ENCODE measurements around the gene CCL3. TPM values are rescaled to one million over a fixed set of nuclear protein-coding genes. Genes with fewer than 3 reads are reported as not detected.

Gene CCL3
- total RNA-seq (10 to 100 TPM in 3 of 5 experiments, 1 to 10 TPM in 2; 1.6 to 72.5 (median 44.0) TPM), polyA plus RNA-seq (not detected), total RNA-seq (0.40 reads per million)

DNA sequence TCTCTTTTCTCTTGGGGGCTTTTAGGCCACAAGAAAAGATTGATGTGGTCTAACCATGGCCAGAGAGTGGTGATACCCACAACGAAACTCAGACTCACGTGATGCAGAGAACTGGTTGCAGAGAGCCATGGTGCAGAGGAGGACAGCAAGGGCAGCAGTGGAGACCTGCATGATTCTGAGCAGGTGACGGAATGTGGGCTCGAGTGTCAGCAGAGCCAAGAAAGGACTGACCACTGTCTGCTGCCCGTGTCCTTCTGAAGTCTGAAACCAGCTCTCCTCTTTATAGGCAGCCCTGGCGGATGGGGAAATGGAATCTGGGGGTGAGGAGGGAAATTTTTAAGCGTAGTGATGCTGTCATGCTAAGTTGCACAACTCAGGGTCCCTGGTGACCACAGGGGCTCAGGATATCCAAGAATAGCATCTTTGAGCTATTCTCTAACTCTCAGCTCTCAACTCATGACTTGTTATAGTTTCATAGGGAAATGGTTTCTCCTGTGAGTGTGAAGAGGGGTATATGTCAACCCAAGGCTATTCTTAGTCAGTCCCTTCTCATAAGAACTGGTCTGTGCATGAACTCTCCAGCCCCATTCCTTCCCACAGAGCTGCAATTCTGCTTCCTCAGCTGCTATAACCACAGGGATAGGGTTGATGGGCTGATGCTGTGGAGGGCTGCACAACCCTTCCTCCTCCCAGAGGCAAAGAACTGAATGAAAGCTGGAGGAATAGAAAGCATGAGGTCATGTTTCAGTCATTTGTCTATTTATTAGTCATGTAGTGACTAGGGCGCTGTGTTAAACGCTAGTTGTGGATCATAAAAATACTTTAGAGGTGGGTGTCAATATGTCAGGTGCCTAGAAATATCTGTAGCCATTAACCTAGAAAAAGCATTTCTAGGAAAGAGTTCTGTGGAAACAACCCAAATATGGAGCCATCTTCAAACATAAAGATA is at the start of gene CCL3:
Gene CCL3, minus strand, starts transcription at position 256 of the 949 bp plus-strand sequence. Its CDS starts 85 bp downstream, at position 171.
- Mint-ChIP-seq H3K36me3 (no peaks in the 10 kb centered on the region), H3K4me3 (peak within 1 kb of the TSS in 2 of 10 donors; percentile 8 to 43), H3K27ac (peak within 1 kb of the TSS in 2 of 9 donors; percentile 60 to 69), H3K9me3 (peaks cover 0 to 3% (median 0%) of the 10 kb centered on the region in 11 donors), H3K4me1 (peaks cover 0 to 36% (median 0%) of the 10 kb centered on the region in 7 donors), H3K27me3 (peaks cover 13 to 49% (median 26%) of the 10 kb centered on the region in 5 donors)
- DNase-seq = peak in 1 of 9 donors; percentile 50
- Histone ChIP-seq H3K9me3 (ENCODE audit: control insufficient read depth in 2 of 3, low read length in 3 of 3) (no peaks in the 10 kb centered on the region), H3K36me3 (ENCODE audit: control insufficient read depth in 2 of 3, insufficient read depth in 3 of 3, low read length in 3 of 3) (no peaks in the 10 kb centered on the region), H3K27ac (ENCODE audit: low read depth, low read length) (no peak within 1 kb of the TSS), H3K4me3 (ENCODE audit: low read length) (no peak within 1 kb of the TSS), H3K4me1 (ENCODE audit: control insufficient read depth in 2 of 2, insufficient read depth in 2 of 2, low read length in 2 of 2) (peaks cover 0 to 39% of the 10 kb centered on the region in 2 donors), H3K27me3 (ENCODE audit: control insufficient read depth in 2 of 2, insufficient read depth in 2 of 2, low read length in 2 of 2) (no peaks in the 10 kb centered on the region)
- ATAC-seq = peak; percentile 76
- ChIA-PET CTCF (no interaction called here), POLR2A (no interaction called here)
- intact Hi-C loops (cut with micrococcal nuclease) = loop anchor here in 1 of 2 donors (1.0 kb wide), 1 partner anchor 8 kb away; no protein-coding TSS in a partner anchor

DNA sequence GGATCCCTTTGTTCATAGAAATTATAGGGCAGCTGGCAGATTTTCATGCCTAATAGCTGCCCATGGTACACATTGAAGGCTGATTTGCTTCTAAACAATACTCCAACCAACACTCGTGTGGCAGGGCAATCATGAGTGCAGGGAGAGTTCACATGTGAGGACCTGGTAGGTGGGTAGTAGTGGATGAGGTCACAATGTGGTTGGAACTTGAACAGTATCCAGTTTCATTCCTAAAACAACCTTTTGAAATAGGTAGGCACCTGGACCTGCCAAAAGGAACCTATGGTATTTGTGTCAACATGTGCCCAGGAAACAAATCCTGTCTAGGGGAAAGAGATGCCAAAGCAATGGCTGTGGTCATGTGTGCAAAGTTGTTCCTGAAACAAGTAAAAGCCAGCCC is 46.5 kb upstream of the CCL3 start:
- CTCF ChIA-PET = interaction anchor here (0.6 kb wide), 1 partner anchor 12 kb away, joined by 4 read pairs; no protein-coding TSS in a partner anchor

DNA sequence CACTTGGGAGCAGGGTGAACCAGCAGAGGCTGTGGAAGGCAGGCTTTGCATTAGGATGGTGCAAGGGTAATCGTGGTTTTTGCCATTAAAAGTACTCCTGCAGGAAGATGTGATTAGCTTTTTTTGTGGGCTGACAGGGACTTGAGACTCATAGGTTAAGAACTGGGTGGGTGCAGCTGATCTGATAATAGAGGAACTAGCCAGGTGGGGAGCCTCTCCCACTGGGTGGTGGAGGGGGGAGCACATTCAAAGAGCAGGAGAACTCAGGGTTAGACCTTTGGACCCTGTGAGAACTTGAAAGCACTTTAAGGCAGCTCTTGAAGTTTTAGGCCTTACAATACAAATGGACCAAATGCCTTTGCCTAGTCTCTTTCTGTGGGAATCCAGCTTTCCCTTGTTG is 46.1 kb upstream of the CCL3 start:
- no peaks in the 10 kb centered on the region for H3K4me1 ChIP-seq (ENCODE audit: control insufficient read depth in 2 of 2, insufficient read depth in 2 of 2, low read length in 2 of 2)

More for the DNA sequence above, 46.5 kb upstream of the CCL3 start:
- Mint-ChIP-seq H3K27ac (no peak overlapping the region), H3K4me1 (peaks cover 0 to 3% (median 0%) of the 10 kb centered on the region in 7 donors), H3K36me3 (no peaks in the 10 kb centered on the region), H3K4me3 (no peak overlapping the region), H3K9me3 (peaks cover 0 to 2% (median 0%) of the 10 kb centered on the region in 11 donors), H3K27me3 (peaks cover 0 to 42% (median 12%) of the 10 kb centered on the region in 5 donors)
- POLR2A ChIA-PET = no interaction called here
- H3K4me1 ChIP-seq (ENCODE audit: control insufficient read depth in 2 of 2, insufficient read depth in 2 of 2, low read length in 2 of 2) = no peaks in the 10 kb centered on the region
- intact Hi-C loops (cut with micrococcal nuclease) = no loop called here
- H3K4me3 ChIP-seq (ENCODE audit: low read length) = no peak overlapping the region
- H3K27me3 ChIP-seq (ENCODE audit: control insufficient read depth in 2 of 2, insufficient read depth in 2 of 2, low read length in 2 of 2) = no peaks in the 10 kb centered on the region
- no peak for DNase-seq
- H3K36me3 ChIP-seq (ENCODE audit: control insufficient read depth in 2 of 3, insufficient read depth in 3 of 3, low read length in 3 of 3) = no peaks in the 10 kb centered on the region
- no peaks in the 10 kb centered on the region for H3K9me3 ChIP-seq (ENCODE audit: control insufficient read depth in 2 of 3, low read length in 3 of 3)
- ATAC-seq = no peak
- H3K27ac ChIP-seq (ENCODE audit: low read depth, low read length) = no peak overlapping the region

DNA sequence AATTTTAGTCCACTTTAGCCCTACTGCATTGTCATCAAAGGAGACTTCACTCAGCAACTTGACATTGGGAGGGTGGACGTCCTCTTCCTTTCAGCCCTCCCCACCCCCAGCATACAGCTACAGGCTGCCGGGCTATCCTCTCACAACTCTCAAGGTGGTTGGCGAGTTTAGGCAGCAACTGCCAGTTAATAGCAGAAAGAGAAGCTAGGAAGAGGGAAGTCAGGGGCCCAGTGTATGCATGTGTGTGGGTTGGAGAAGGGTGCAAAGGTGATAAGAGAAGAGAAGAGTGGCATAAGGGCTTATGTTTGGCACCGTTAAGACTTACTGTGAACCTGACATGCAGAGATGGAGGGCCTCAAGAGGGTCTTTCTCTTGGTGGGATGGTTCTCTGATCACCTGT is 45.5 kb upstream of the CCL3 start:
- Mint-ChIP-seq H3K4me3 (no peak overlapping the region), H3K27ac (no peak overlapping the region), H3K9me3 (peaks cover 0 to 2% (median 0%) of the 10 kb centered on the region in 11 donors), H3K4me1 (peaks cover 0 to 3% (median 0%) of the 10 kb centered on the region in 7 donors), H3K36me3 (no peaks in the 10 kb centered on the region), H3K27me3 (peaks cover 0 to 43% (median 14%) of the 10 kb centered on the region in 5 donors)
- Histone ChIP-seq H3K9me3 (ENCODE audit: control insufficient read depth in 2 of 3, low read length in 3 of 3) (no peaks in the 10 kb centered on the region), H3K4me3 (ENCODE audit: low read length) (no peak overlapping the region), H3K4me1 (ENCODE audit: control insufficient read depth in 2 of 2, insufficient read depth in 2 of 2, low read length in 2 of 2) (no peaks in the 10 kb centered on the region), H3K27ac (ENCODE audit: low read depth, low read length) (no peak overlapping the region), H3K27me3 (ENCODE audit: control insufficient read depth in 2 of 2, insufficient read depth in 2 of 2, low read length in 2 of 2) (no peaks in the 10 kb centered on the region), H3K36me3 (ENCODE audit: control insufficient read depth in 2 of 3, insufficient read depth in 3 of 3, low read length in 3 of 3) (no peaks in the 10 kb centered on the region)
- intact Hi-C loops (cut with micrococcal nuclease) = no loop called here
- ATAC-seq (no peak), DNase-seq (no peak)
- ChIA-PET POLR2A (no interaction called here), CTCF (interaction anchor here (0.6 kb wide), 1 partner anchor 358 kb away, joined by 5 read pairs; no protein-coding TSS in a partner anchor)

More for the DNA sequence above, 46.1 kb upstream of the CCL3 start:
- no peak overlapping the region for H3K4me3 Mint-ChIP-seq
- peaks cover 0 to 2% (median 0%) of the 10 kb centered on the region in 11 donors for H3K9me3 Mint-ChIP-seq
- intact Hi-C loops (cut with micrococcal nuclease) = no loop called here
- Histone ChIP-seq H3K27me3 (ENCODE audit: control insufficient read depth in 2 of 2, insufficient read depth in 2 of 2, low read length in 2 of 2) (no peaks in the 10 kb centered on the region), H3K9me3 (ENCODE audit: control insufficient read depth in 2 of 3, low read length in 3 of 3) (no peaks in the 10 kb centered on the region), H3K36me3 (ENCODE audit: control insufficient read depth in 2 of 3, insufficient read depth in 3 of 3, low read length in 3 of 3) (no peaks in the 10 kb centered on the region), H3K4me3 (ENCODE audit: low read length) (no peak overlapping the region), H3K27ac (ENCODE audit: low read depth, low read length) (no peak overlapping the region)
- peaks cover 0 to 43% (median 12%) of the 10 kb centered on the region in 5 donors for H3K27me3 Mint-ChIP-seq
- no peaks in the 10 kb centered on the region for H3K36me3 Mint-ChIP-seq
- no peak overlapping the region for H3K27ac Mint-ChIP-seq
- peaks cover 0 to 3% (median 0%) of the 10 kb centered on the region in 7 donors for H3K4me1 Mint-ChIP-seq
- CTCF ChIA-PET = interaction anchor here (0.6 kb wide), 1 partner anchor 12 kb away, joined by 4 read pairs; no protein-coding TSS in a partner anchor
- ATAC-seq = no peak
- POLR2A ChIA-PET = no interaction called here
- DNase-seq = no peak

DNA sequence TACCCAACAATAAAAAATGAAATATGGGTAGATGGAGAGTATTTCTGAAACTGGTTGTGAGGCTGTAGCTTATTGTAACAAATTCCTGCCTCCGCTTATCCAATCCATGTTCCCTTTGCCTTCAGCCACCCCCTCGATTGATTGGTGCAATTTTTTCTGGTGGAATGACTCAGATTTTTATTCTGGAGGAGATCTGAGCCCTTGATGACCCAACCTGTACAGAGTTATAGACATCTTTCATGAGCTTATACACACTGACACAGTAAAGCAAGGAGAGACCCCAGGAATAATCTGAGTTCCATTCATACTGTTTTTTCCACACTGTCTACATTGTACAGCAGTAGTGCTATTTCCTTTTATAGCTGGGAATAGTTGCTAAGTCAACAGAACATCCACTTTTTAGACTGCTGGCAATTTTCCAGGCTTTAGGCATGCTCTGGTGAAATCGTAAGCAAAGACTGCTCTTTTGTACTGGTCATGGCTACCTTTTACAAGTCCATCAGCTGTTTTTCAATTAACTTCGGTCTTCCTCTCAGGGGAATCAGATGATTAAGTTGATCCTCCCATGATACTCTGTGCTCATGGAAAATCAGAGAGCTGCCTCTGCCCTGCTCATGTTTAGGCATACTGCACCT is 43.8 kb upstream of the CCL3 start:
- H3K4me3 Mint-ChIP-seq = no peak overlapping the region
- Histone ChIP-seq H3K9me3 (ENCODE audit: control insufficient read depth in 2 of 3, low read length in 3 of 3) (no peaks in the 10 kb centered on the region), H3K36me3 (ENCODE audit: control insufficient read depth in 2 of 3, insufficient read depth in 3 of 3, low read length in 3 of 3) (no peaks in the 10 kb centered on the region), H3K4me3 (ENCODE audit: low read length) (no peak overlapping the region), H3K4me1 (ENCODE audit: control insufficient read depth in 2 of 2, insufficient read depth in 2 of 2, low read length in 2 of 2) (no peaks in the 10 kb centered on the region), H3K27ac (ENCODE audit: low read depth, low read length) (no peak overlapping the region), H3K27me3 (ENCODE audit: control insufficient read depth in 2 of 2, insufficient read depth in 2 of 2, low read length in 2 of 2) (no peaks in the 10 kb centered on the region)
- intact Hi-C loops (cut with micrococcal nuclease) = no loop called here
- DNase-seq (no peak), ATAC-seq (no peak)
- no peaks in the 10 kb centered on the region for H3K36me3 Mint-ChIP-seq
- H3K27me3 Mint-ChIP-seq = peaks cover 0 to 55% (median 25%) of the 10 kb centered on the region in 5 donors
- H3K4me1 Mint-ChIP-seq = peaks cover 0 to 3% (median 0%) of the 10 kb centered on the region in 7 donors
- ChIA-PET CTCF (interaction anchor here (1.4 kb wide), 1 partner anchor 15 kb away, joined by 6 read pairs; no protein-coding TSS in a partner anchor), POLR2A (no interaction called here)
- no peak overlapping the region for H3K27ac Mint-ChIP-seq
- H3K9me3 Mint-ChIP-seq = peaks cover 0 to 2% (median 0%) of the 10 kb centered on the region in 11 donors

DNA sequence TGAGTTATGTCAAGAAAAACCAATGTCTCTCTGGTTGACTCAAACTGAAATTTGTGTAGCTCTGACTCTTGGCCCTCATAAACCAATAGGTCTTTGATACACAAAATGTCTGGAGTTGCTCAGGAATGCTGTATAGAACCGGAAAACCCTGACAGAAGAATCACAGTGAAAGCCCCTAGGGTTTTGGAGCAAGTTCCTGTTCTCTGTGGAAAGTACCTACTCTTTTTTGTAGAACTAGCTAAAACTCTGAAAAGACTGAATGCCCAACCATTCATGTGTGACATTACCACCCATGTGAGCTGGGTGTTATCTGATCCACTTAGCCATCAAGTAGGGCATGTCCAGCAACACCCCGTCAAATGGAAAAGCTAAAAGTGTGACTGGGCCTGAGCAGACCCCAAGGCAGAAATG is 42.5 kb upstream of the CCL3 start:
- CTCF ChIA-PET = interaction anchor here (0.6 to 1.4 kb wide), 2 partner anchors 14 to 16 kb away, joined by 3 to 6 read pairs; no protein-coding TSS in a partner anchor
- Histone ChIP-seq H3K4me1 (ENCODE audit: control insufficient read depth in 2 of 2, insufficient read depth in 2 of 2, low read length in 2 of 2) (peaks cover 0 to 10% of the 10 kb centered on the region in 2 donors), H3K27me3 (ENCODE audit: control insufficient read depth in 2 of 2, insufficient read depth in 2 of 2, low read length in 2 of 2) (no peaks in the 10 kb centered on the region), H3K9me3 (ENCODE audit: control insufficient read depth in 2 of 3, low read length in 3 of 3) (no peaks in the 10 kb centered on the region), H3K36me3 (ENCODE audit: control insufficient read depth in 2 of 3, insufficient read depth in 3 of 3, low read length in 3 of 3) (no peaks in the 10 kb centered on the region), H3K27ac (ENCODE audit: low read depth, low read length) (no peak overlapping the region), H3K4me3 (ENCODE audit: low read length) (no peak overlapping the region)
- H3K27me3 Mint-ChIP-seq = peaks cover 0 to 60% (median 26%) of the 10 kb centered on the region in 5 donors
- H3K9me3 Mint-ChIP-seq = peaks cover 0 to under 1% (median 0%) of the 10 kb centered on the region in 11 donors
- POLR2A ChIA-PET = no interaction called here
- H3K4me3 Mint-ChIP-seq = no peak overlapping the region
- no peaks in the 10 kb centered on the region for H3K4me1 Mint-ChIP-seq
- H3K27ac Mint-ChIP-seq = no peak overlapping the region
- ATAC-seq (peak; percentile 32), DNase-seq (no peak)
- H3K36me3 Mint-ChIP-seq = no peaks in the 10 kb centered on the region
- intact Hi-C loops (cut with micrococcal nuclease) = no loop called here

Data from naive thymus-derived CD4-positive, alpha-beta T cell (primary cell).